ENCODE measurements around the gene CAMP. TPM values are rescaled to one million over a fixed set of nuclear protein-coding genes. Genes with fewer than 3 reads are reported as not detected.
"Not testable (repeated sequence)": the region's sequence is repeated elsewhere in the genome, so short reads cannot be mapped to it uniquely, and the experiment has no call there.

The CAMP gene
- total RNA-seq, 1 donor from 2014 or later: 0.48 TPM

GRCh38 chr3:48248095-48248850, 25.0 kb downstream of the CAMP start:
- DNase-seq (ENCODE audit: low spot score): no peak

GRCh38 chr3:48256557-48256956, 33.3 kb downstream of the CAMP start:
- no peak for DNase-seq (ENCODE audit: low spot score)

DNA sequence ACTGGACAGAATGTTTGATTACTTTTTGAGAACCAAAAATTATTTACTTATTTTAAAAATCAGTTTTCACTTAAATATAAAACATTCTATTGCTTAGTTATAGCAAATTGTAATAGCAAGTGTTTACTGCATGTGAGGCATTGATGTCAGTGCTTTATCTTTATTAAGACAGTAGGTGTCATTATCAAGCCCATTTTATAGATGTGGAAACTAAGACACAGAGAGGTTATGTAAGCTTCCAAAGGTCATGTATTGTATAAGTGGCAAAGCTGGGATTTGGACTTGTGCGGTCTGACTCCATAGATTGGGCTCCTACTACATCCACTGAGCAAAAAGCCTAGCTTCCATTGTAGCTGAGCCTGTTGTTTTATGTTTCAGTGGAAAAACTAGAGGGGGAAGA, 35.2 kb downstream of the CAMP start:
- DNase-seq (ENCODE audit: low spot score): no peak

DNA sequence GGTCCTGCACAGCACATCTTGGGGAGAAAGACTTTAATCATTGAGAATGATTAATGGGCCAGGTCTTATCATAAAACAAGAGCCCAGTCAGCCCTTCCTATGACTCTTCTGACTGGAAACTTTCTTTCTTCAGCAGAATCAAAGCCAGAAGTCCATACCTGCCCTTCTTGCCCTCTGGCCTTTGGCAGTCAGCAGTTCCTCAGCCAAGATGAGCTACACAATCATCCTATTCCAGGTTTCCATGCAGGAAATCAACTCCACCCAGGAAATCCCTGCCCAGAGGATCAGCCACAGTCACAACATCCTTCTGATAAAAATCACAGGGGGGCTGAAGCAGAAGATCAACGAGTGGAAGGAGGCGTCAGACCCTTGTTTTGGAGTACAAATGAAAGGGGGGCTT, 44.5 kb downstream of the CAMP start:
- no peak for DNase-seq (ENCODE audit: low spot score)

DNA sequence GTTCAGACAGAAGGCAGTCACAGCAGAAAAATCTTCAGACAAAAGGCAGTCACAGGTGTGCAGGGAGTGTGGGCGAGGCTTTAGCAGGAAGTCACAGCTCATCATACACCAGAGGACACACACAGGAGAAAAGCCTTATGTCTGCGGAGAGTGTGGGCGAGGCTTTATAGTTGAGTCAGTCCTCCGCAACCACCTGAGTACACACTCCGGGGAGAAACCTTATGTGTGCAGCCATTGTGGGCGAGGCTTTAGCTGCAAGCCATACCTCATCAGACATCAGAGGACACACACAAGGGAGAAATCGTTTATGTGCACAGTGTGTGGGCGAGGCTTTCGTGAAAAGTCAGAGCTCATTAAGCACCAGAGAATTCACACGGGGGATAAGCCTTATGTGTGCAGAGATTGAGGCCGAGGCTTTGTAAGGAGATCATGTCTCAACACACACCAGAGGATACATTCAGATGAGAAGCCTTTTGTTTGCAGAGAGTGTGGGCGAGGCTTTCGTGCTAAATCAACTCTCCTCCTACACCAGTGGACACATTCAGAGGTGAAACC, 45.2 kb downstream of the CAMP start:
- DNase-seq (ENCODE audit: low spot score): no peak

GRCh38 chr3:48268936-48269561, 45.8 kb downstream of the CAMP start:
- no peak for DNase-seq (ENCODE audit: low spot score)

- DNase-seq (ENCODE audit: low spot score): no peak
Measured at GRCh38 chr3:48269592-48269991, 46.3 kb downstream of the CAMP start.

- no peak for DNase-seq (ENCODE audit: low spot score)
Measured at GRCh38 chr3:48270306-48270705, 47.0 kb downstream of the CAMP start.

DNA sequence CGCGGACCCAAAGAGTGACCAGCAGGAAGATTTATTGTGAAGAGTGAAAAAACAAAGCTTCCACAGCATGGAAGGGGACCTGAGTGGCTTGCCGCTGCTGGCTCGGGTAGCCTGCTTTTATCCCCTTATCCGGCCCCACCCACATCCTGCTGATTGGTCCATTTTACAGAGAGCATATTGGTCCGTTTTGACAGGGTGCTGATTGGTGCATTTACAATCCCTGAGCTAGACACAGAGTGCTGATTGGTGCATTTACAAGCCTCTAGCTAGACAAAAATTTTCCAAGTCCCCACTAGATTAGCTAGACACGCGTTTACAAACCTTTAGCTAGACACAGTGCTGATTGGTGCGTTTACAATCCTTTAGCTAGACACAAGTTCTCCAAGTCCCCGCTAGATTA, 47.9 kb downstream of the CAMP start:
- DNase-seq (ENCODE audit: low spot score): not testable (repeated sequence)

- no peak for DNase-seq (ENCODE audit: low spot score)
Measured at GRCh38 chr3:48271763-48272498, 48.6 kb downstream of the CAMP start.

GRCh38 chr3:48273594-48274211, 50.4 kb downstream of the CAMP start:
- no peak for DNase-seq (ENCODE audit: low spot score)

GRCh38 chr3:48274452-48274851, 51.2 kb downstream of the CAMP start:
- no peak for DNase-seq (ENCODE audit: low spot score)

Small RNAs within 50 kb of the gene (microRNA-seq; reads per million reads assigned to microRNA genes)
- gene MIR4443 (ENCODE audit: borderline number of aligned reads): 6.5 reads per million

Other genes with a start within 250 kb of the CAMP start
- gene MAP4, start 207.1 kb upstream of the CAMP start, total RNA-seq: 303 TPM
- gene CDC25A, start 35.1 kb upstream of the CAMP start, total RNA-seq: 0.87 TPM
- gene ZNF589, start 17.6 kb downstream of the CAMP start, total RNA-seq: 6.4 TPM
- 23.9 TPM for gene NME6, start 77.9 kb downstream of the CAMP start, total RNA-seq
- not detected for gene SPINK8, start 110.2 kb downstream of the CAMP start, total RNA-seq
- not detected for gene FBXW12, start 148.7 kb downstream of the CAMP start, total RNA-seq
- gene PLXNB1, start 206.6 kb downstream of the CAMP start, total RNA-seq: 40.0 TPM
- 11.6 TPM for gene CCDC51, start 216.6 kb downstream of the CAMP start, total RNA-seq
- 144 TPM for gene TMA7, start 216.8 kb downstream of the CAMP start, total RNA-seq
- 7.2 TPM for gene ATRIP, start 223.2 kb downstream of the CAMP start, total RNA-seq

All from mesenteric fat pad (tissue), 1 donor.